GM12801 (cell line): Measurements from ENCODE around the gene XKR3.

Source experiments
- CTCF ChIP-seq: IDR thresholded peaks from one replicate; pipeline ENCODE4 v1.5.1; 2011; ENCODE audit warnings: control low read depth; ENCODE audit not compliant: insufficient read length; ENCODE audit errors: extremely low read depth

XKR3 gene

GRCh38 chr22:16824716-16825687 lies at the start of gene XKR3:
Gene XKR3, minus strand, starts transcription at chr22:16825411. Its CDS starts 17,338 bp downstream, at chr22:16808073.
- no peak for TF ChIP-seq CTCF

- no peak for TF ChIP-seq CTCF
Observed at GRCh38 chr22:16866167-16866566, 41.0 kb upstream of the XKR3 start.

GRCh38 chr22:16854631-16855030 lies 29.4 kb upstream of the XKR3 start:
- no peak for TF ChIP-seq CTCF

- TF ChIP-seq CTCF, result no peak
Observed at GRCh38 chr22:16847271-16847670, 22.1 kb upstream of the XKR3 start.

- TF ChIP-seq CTCF, result no peak
Observed at GRCh38 chr22:16845881-16846280, 20.7 kb upstream of the XKR3 start.

- TF ChIP-seq CTCF, result no peak
Observed at GRCh38 chr22:16845465-16845864, 20.3 kb upstream of the XKR3 start.

GRCh38 chr22:16844529-16844928 lies 19.3 kb upstream of the XKR3 start:
- no peak for TF ChIP-seq CTCF
